ENCODE data around the gene HGFAC. TPM values are rescaled to one million over a fixed set of nuclear protein-coding genes. Genes with fewer than 3 reads are reported as not detected.

HGFAC gene
- total RNA-seq, 2 experiments from 2014 or later = not detected

GRCh38 chr4:3471098-3471760 is 29.5 kb downstream of the HGFAC start:
- H3K27ac Mint-ChIP-seq = no peak overlapping the region
- CTCF ChIA-PET = interaction anchor here (2.0 kb wide), 1 partner anchor 9 kb away, joined by 14 read pairs; no protein-coding TSS in a partner anchor
- H3K4me1 Mint-ChIP-seq (ENCODE audit: low read depth) = no peaks in the 10 kb centered on the region
- H3K9me3 Mint-ChIP-seq = no peaks in the 10 kb centered on the region
- no peak for DNase-seq
- intact Hi-C loops (cut with micrococcal nuclease) = no loop called here
- no peaks in the 10 kb centered on the region for H3K36me3 Mint-ChIP-seq (ENCODE audit: low read depth)
- no peaks in the 10 kb centered on the region for H3K27me3 Mint-ChIP-seq (ENCODE audit: low read depth)
- no peak overlapping the region for H3K4me3 Mint-ChIP-seq

GRCh38 chr4:3471886-3472285 is 30.1 kb downstream of the HGFAC start:
- intact Hi-C loops (cut with micrococcal nuclease) = no loop called here
- Mint-ChIP-seq H3K9me3 (no peaks in the 10 kb centered on the region), H3K4me3 (no peak overlapping the region), H3K4me1 (ENCODE audit: low read depth) (no peaks in the 10 kb centered on the region), H3K27ac (no peak overlapping the region), H3K27me3 (ENCODE audit: low read depth) (no peaks in the 10 kb centered on the region), H3K36me3 (ENCODE audit: low read depth) (no peaks in the 10 kb centered on the region)
- DNase-seq = no peak
- CTCF ChIA-PET = interaction anchor here (2.0 kb wide), 1 partner anchor 8 kb away, joined by 14 read pairs; no protein-coding TSS in a partner anchor

GRCh38 chr4:3472411-3473141 is 30.8 kb downstream of the HGFAC start:
- H3K4me1 Mint-ChIP-seq (ENCODE audit: low read depth) = no peaks in the 10 kb centered on the region
- CTCF ChIA-PET = interaction anchor here (2.0 kb wide), 1 partner anchor 8 kb away, joined by 14 read pairs; no protein-coding TSS in a partner anchor
- H3K27ac Mint-ChIP-seq = no peak overlapping the region
- H3K27me3 Mint-ChIP-seq (ENCODE audit: low read depth) = no peaks in the 10 kb centered on the region
- DNase-seq = no peak
- no peaks in the 10 kb centered on the region for H3K36me3 Mint-ChIP-seq (ENCODE audit: low read depth)
- H3K9me3 Mint-ChIP-seq = no peaks in the 10 kb centered on the region
- intact Hi-C loops (cut with micrococcal nuclease) = no loop called here
- H3K4me3 Mint-ChIP-seq = no peak overlapping the region

- Mint-ChIP-seq H3K36me3 (ENCODE audit: low read depth) (no peaks in the 10 kb centered on the region), H3K4me3 (no peak overlapping the region), H3K27ac (no peak overlapping the region), H3K9me3 (no peaks in the 10 kb centered on the region), H3K27me3 (ENCODE audit: low read depth) (no peaks in the 10 kb centered on the region), H3K4me1 (ENCODE audit: low read depth) (no peaks in the 10 kb centered on the region)
- CTCF ChIA-PET = no interaction called here
- intact Hi-C loops (cut with micrococcal nuclease) = no loop called here
- DNase-seq = no peak
Observed at GRCh38 chr4:3473181-3473950, 31.6 kb downstream of the HGFAC start.

- no peaks in the 10 kb centered on the region for H3K36me3 Mint-ChIP-seq (ENCODE audit: low read depth)
- no peak for DNase-seq
- no peaks in the 10 kb centered on the region for H3K27me3 Mint-ChIP-seq (ENCODE audit: low read depth)
- H3K9me3 Mint-ChIP-seq = no peaks in the 10 kb centered on the region
- no peaks in the 10 kb centered on the region for H3K4me1 Mint-ChIP-seq (ENCODE audit: low read depth)
- no peak overlapping the region for H3K27ac Mint-ChIP-seq
- H3K4me3 Mint-ChIP-seq = no peak overlapping the region
- intact Hi-C loops (cut with micrococcal nuclease) = no loop called here
- CTCF ChIA-PET = no interaction called here
Observed at GRCh38 chr4:3473996-3474765, 32.4 kb downstream of the HGFAC start.

- H3K4me3 Mint-ChIP-seq = no peak overlapping the region
- H3K27ac Mint-ChIP-seq = no peak overlapping the region
- no peak for DNase-seq
- CTCF ChIA-PET = no interaction called here
- no peaks in the 10 kb centered on the region for H3K36me3 Mint-ChIP-seq (ENCODE audit: low read depth)
- H3K27me3 Mint-ChIP-seq (ENCODE audit: low read depth) = no peaks in the 10 kb centered on the region
- no peaks in the 10 kb centered on the region for H3K4me1 Mint-ChIP-seq (ENCODE audit: low read depth)
- intact Hi-C loops (cut with micrococcal nuclease) = no loop called here
- H3K9me3 Mint-ChIP-seq = no peaks in the 10 kb centered on the region
Observed at GRCh38 chr4:3475041-3475712, 33.4 kb downstream of the HGFAC start.

GRCh38 chr4:3475713-3476260 is 34.0 kb downstream of the HGFAC start:
- no peaks in the 10 kb centered on the region for H3K9me3 Mint-ChIP-seq
- intact Hi-C loops (cut with micrococcal nuclease) = no loop called here
- H3K4me1 Mint-ChIP-seq (ENCODE audit: low read depth) = no peaks in the 10 kb centered on the region
- CTCF ChIA-PET = no interaction called here
- no peak overlapping the region for H3K4me3 Mint-ChIP-seq
- no peak for DNase-seq
- H3K27ac Mint-ChIP-seq = no peak overlapping the region
- H3K36me3 Mint-ChIP-seq (ENCODE audit: low read depth) = no peaks in the 10 kb centered on the region
- no peaks in the 10 kb centered on the region for H3K27me3 Mint-ChIP-seq (ENCODE audit: low read depth)

- Mint-ChIP-seq H3K4me3 (no peak overlapping the region), H3K36me3 (ENCODE audit: low read depth) (no peaks in the 10 kb centered on the region), H3K27ac (no peak overlapping the region), H3K9me3 (no peaks in the 10 kb centered on the region), H3K4me1 (ENCODE audit: low read depth) (no peaks in the 10 kb centered on the region), H3K27me3 (ENCODE audit: low read depth) (peaks cover 4% of the 10 kb centered on the region)
- CTCF ChIA-PET = no interaction called here
- DNase-seq = no peak
- intact Hi-C loops (cut with micrococcal nuclease) = no loop called here
Observed at GRCh38 chr4:3476341-3476747, 34.6 kb downstream of the HGFAC start.

- Mint-ChIP-seq H3K36me3 (ENCODE audit: low read depth) (no peaks in the 10 kb centered on the region), H3K9me3 (no peaks in the 10 kb centered on the region), H3K4me3 (no peak overlapping the region), H3K27ac (no peak overlapping the region), H3K27me3 (ENCODE audit: low read depth) (peaks cover 11% of the 10 kb centered on the region), H3K4me1 (ENCODE audit: low read depth) (no peaks in the 10 kb centered on the region)
- DNase-seq = no peak
- intact Hi-C loops (cut with micrococcal nuclease) = no loop called here
- CTCF ChIA-PET = no interaction called here
Observed at GRCh38 chr4:3476936-3477749, 35.4 kb downstream of the HGFAC start.

GRCh38 chr4:3477750-3478430 is 36.1 kb downstream of the HGFAC start:
- no peak for DNase-seq
- no peak overlapping the region for H3K27ac Mint-ChIP-seq
- peaks cover 14% of the 10 kb centered on the region for H3K27me3 Mint-ChIP-seq (ENCODE audit: low read depth)
- CTCF ChIA-PET = no interaction called here
- H3K4me3 Mint-ChIP-seq = no peak overlapping the region
- intact Hi-C loops (cut with micrococcal nuclease) = no loop called here
- H3K9me3 Mint-ChIP-seq = no peaks in the 10 kb centered on the region
- H3K36me3 Mint-ChIP-seq (ENCODE audit: low read depth) = no peaks in the 10 kb centered on the region
- no peaks in the 10 kb centered on the region for H3K4me1 Mint-ChIP-seq (ENCODE audit: low read depth)

All from activated naive CD4-positive, alpha-beta T cell treated with anti-CD3 and anti-CD28 coated beads for 36 hours (primary cell).